Liver (tissue), 3 donors: ENCODE results near the gene USP5.

Source experiments
- CTCF ChIP-seq: fragments of 150-350 bp; IDR thresholded peaks from 2 replicates; pipeline ENCODE4 v1.5.1; 2017; ENCODE audit warnings: improper control_type of control experiment, low read depth, low read length; ENCODE audit not compliant: missing input control
- JUND ChIP-seq, 2 donors: IDR thresholded peaks; 2 replicates each; pipeline ENCODE4 v1.6.1; 2016; ENCODE audit warnings: antibody characterized with exemption in 2 of 2
- MAX ChIP-seq: IDR thresholded peaks from 2 replicates; pipeline ENCODE4 v1.6.1; 2016; ENCODE audit warnings: antibody characterized with exemption
- RAD21 ChIP-seq, 2 donors: IDR thresholded peaks; 2 replicates each; pipeline ENCODE4 v1.6.1; 2016; ENCODE audit warnings: antibody characterized with exemption in 2 of 2, mild to moderate bottlenecking in 2 of 2
- REST ChIP-seq: IDR thresholded peaks from 2 replicates; pipeline ENCODE4 v1.6.1; 2016; ENCODE audit warnings: antibody characterized with exemption, mild to moderate bottlenecking
- RXRA ChIP-seq, 2 donors: IDR thresholded peaks; 2 replicates each; pipeline ENCODE4 v1.6.1; 2017 to 2018; ENCODE audit warnings: antibody characterized with exemption in 2 of 2, mild to moderate bottlenecking in 1 of 2
- YY1 ChIP-seq: IDR thresholded peaks from 2 replicates; pipeline ENCODE4 v1.6.1; 2016; ENCODE audit warnings: antibody characterized with exemption, mild to moderate bottlenecking
- donor health status: healthy.
- donor health status: healthy.

- TF ChIP-seq CTCF, result no peak
- no peak for TF ChIP-seq MAX
- no peak for TF ChIP-seq REST
- TF ChIP-seq YY1, result no peak
- no peak for TF ChIP-seq JUND (IDR thresholded peaks at IDR 0.05)
- no peak for TF ChIP-seq RXRA (IDR thresholded peaks at IDR 0.05)
- no peak for TF ChIP-seq RAD21 (IDR thresholded peaks at IDR 0.05)
Observed at GRCh38 chr12:6840761-6841515, 11.0 kb upstream of the USP5 start, which contains the start of gene GNB3.
